ENCODE results near the gene C16orf82. TPM values are rescaled to one million over a fixed set of nuclear protein-coding genes. Genes with fewer than 3 reads are reported as not detected.

C16orf82 gene
- total RNA-seq, 1 donor = not detected

DNA sequence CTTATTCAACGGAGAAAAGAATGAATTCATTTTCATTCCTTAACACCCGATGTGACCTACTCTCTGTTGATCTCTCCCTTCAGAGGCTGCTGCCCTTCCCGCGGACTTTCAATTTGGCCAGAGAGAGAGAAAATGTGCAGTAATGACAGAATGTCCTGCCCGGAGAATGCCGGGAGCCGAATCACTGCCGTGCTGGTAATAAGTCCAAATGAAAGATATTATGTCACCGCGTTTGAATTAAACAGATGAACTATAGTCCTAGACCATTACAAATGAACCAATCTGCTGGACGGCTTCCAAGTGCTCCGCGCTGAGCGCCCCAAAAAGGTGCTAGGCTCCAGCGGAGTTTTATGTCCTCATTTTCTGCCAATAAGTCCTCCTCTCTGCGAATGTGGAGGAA, 14.7 kb upstream of the C16orf82 start:
- no peak for TF ChIP-seq CTCF (IDR thresholded peaks at IDR 0.05; ENCODE audit: insufficient read depth, low read length)
- no peak overlapping the region for H3K4me3 ChIP-seq (ENCODE audit: low read depth, low read length)
- DNase-seq (ENCODE audit: low read depth) = no peak

DNA sequence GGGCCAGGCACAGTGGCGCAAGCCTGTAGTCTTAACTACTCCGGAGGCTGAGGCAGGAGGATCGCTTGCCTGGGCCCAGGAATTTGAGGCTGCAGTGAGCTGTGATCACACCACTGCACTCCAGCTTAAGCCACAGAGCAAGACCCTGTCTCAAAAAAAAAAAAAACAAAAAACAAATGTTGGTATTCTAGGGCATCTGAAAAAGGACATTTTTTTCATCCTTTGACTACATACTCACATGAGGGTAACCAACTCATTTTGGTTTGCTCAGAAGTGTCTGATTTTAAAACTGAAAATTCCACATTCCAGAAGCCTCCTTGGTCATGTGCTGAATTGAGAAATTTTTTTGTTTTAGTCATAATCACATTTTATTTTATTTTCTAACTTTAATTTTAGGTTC, 12.7 kb upstream of the C16orf82 start:
- DNase-seq (ENCODE audit: low read depth) = no peak

DNA sequence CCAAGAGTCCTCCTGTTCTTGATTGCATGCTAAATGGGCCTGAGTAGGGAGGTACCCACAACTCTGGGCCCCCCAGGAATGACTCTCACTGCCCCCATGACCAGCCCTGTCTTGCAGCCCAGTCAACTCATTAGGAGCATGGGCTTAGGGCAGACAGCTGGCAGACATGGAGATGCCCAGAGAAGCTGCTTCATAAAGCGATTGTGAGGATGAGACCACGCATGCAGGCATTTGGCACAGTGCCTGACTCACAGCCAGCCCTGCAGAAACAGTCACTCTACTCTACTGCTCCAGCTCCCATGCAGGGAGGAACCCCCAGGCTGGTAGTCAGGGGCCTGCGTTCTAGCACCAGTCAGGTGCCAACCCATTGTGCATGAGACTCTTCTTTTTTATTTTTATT, 8.4 kb upstream of the C16orf82 start:
- no peak overlapping the region for H3K4me3 ChIP-seq (ENCODE audit: low read depth, low read length)
- no peak for DNase-seq (ENCODE audit: low read depth)
- no peak for TF ChIP-seq CTCF (IDR thresholded peaks at IDR 0.05; ENCODE audit: insufficient read depth, low read length)

More for the DNA sequence above, 12.7 kb upstream of the C16orf82 start:
- H3K4me3 ChIP-seq (ENCODE audit: low read depth, low read length) = no peak overlapping the region
- no peak for TF ChIP-seq CTCF (IDR thresholded peaks at IDR 0.05; ENCODE audit: insufficient read depth, low read length)

GRCh38 chr16:27070776-27071175, 4.0 kb downstream of the C16orf82 start:
- no peak for DNase-seq (ENCODE audit: low read depth)
- H3K4me3 ChIP-seq (ENCODE audit: low read depth, low read length) = no peak overlapping the region
- TF ChIP-seq CTCF (IDR thresholded peaks at IDR 0.05; ENCODE audit: insufficient read depth, low read length) = no peak

GRCh38 chr16:27073733-27074132, 7.0 kb downstream of the C16orf82 start:
- DNase-seq (ENCODE audit: low read depth) = no peak
- H3K4me3 ChIP-seq (ENCODE audit: low read depth, low read length) = no peak overlapping the region
- TF ChIP-seq CTCF (IDR thresholded peaks at IDR 0.05; ENCODE audit: insufficient read depth, low read length) = no peak

DNA sequence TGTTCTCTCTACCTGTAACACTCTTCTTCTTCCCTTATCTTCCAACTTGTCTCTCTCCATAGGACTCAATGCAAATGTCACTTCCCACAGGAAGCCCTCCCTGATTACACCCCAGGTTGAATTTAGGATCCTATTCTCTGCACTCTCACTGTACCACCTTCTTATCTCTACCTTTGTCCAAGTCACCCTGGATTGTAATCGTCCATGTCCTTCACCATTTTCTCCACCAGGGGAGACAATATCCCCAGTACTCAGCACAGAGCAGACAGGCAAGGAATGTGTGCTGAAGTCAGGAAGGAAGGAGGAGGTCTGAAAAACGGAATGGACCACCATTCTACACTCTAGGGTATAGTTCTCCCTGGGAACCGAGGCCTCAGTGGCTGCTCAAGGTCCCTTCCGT, 14.2 kb downstream of the C16orf82 start:
- no peak overlapping the region for H3K4me3 ChIP-seq (ENCODE audit: low read depth, low read length)
- TF ChIP-seq CTCF (IDR thresholded peaks at IDR 0.05; ENCODE audit: insufficient read depth, low read length) = peak; percentile 48
- peak; percentile 2 for DNase-seq (ENCODE audit: low read depth)

DNA sequence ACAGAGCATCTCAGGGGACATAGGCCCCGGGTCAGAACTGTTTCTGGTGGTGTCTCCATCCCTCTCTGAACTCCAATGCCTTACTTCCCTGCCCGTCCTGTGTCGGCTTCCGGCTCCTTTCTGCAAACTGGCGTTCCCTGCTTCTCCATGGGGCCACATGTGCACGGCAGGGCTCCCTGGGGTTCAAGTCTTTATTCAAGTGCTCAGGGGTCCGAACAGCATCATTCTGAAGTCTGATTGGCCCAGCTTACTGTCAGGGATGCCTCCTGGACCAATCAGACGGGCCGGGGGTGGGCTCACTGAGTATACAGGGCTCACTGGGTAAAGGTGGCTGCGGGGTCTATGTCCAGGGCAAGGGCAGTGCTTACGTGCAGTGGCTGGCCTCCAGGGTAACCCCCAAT, 17.1 kb downstream of the C16orf82 start:
- TF ChIP-seq CTCF (IDR thresholded peaks at IDR 0.05; ENCODE audit: insufficient read depth, low read length) = no peak
- no peak overlapping the region for H3K4me3 ChIP-seq (ENCODE audit: low read depth, low read length)
- DNase-seq (ENCODE audit: low read depth) = no peak

Data from fibroblast of the aortic adventitia (primary cell).